Gastroesophageal sphincter (tissue), 4 donors: ENCODE data around the gene ODAD3. TPM values are rescaled to one million over a fixed set of nuclear protein-coding genes. Genes with fewer than 3 reads are reported as not detected.

Experiments
- ATAC-seq: fragments of 150-250 bp; one replicate; pipeline ENCODE4 v1.9.1; 2016; ENCODE audit warnings: mild to moderate bottlenecking, moderate library complexity
- H3K27ac ChIP-seq, 4 donors: fragments of 200-600 bp; sonication (generic) in 3 of 4; 1 replicate in 3 of 4; 2 replicates in 1 of 4; pipeline ENCODE4 v1.5.1; 2016 to 2019
- H3K27me3 ChIP-seq: fragments of 200-600 bp; sonication (generic); one replicate; pipeline ENCODE4 v1.5.1; 2019
- H3K36me3 ChIP-seq, 2 donors: fragments of 200-600 bp; sonication (generic); one replicate each; pipeline ENCODE4 v1.5.1; 2019; ENCODE audit warnings: control low read depth in 1 of 2
- H3K4me1 ChIP-seq, 3 donors: fragments of 200-600 bp; sonication (generic); 1 replicate in 2 of 3; 2 replicates in 1 of 3; pipeline ENCODE4 v1.5.1; 2016 to 2019; ENCODE audit warnings: control low read depth in 2 of 3
- H3K4me3 ChIP-seq, 2 donors: fragments of 200-600 bp; sonication (generic); one replicate each; pipeline ENCODE4 v1.5.1; 2019; ENCODE audit warnings: mild to moderate bottlenecking in 1 of 2, moderate library complexity in 1 of 2
- H3K9me3 ChIP-seq, 3 donors: fragments of 200-600 bp; sonication (generic); one replicate each; pipeline ENCODE4 v1.5.1; 2017 to 2019; ENCODE audit warnings: control low read depth in 2 of 3
- EP300 ChIP-seq: sonication (generic); formaldehyde crosslinking; IDR thresholded peaks from one replicate; pipeline ENCODE4 v1.6.1; 2017; ENCODE audit warnings: antibody characterized with exemption, mild to moderate bottlenecking
- POLR2A ChIP-seq, 2 donors: fragments of 450-650 bp; IDR thresholded peaks; one replicate each; pipeline ENCODE4 v1.6.1; 2017; ENCODE audit warnings: antibody characterized with exemption in 2 of 2, mild to moderate bottlenecking in 2 of 2, moderate library complexity in 1 of 2
- POLR2AphosphoS5 ChIP-seq: sonication (generic); formaldehyde crosslinking; IDR thresholded peaks from one replicate; pipeline ENCODE4 v1.6.1; 2017; ENCODE audit warnings: antibody characterized with exemption
- WGBS, 2 donors: methylation state at CpG; one replicate each; pipeline ENCODE4 v1.1.5; 2018; ENCODE audit warnings: low coverage in 1 of 2; 5-methylcytosine and 5-hydroxymethylcytosine counted together
- total RNA-seq, 4 donors: library from RNA; depleted of rRNA; stranded (reverse); fragments of >200 nt; gene quantifications; one replicate each; pipeline ENCODE4 v1.1.0, GENCODE V29; 2016
- TF ChIP-seq, protein P1 (sequence below), 4 experiments: fragments of 200-600 bp in 2 of 4; fragments of 450-650 bp in 2 of 4; sonication (generic) in 1 of 4; IDR thresholded peaks; one replicate each; pipeline ENCODE4 v1.5.1; 2017 to 2019; ENCODE audit warnings: antibody characterized with exemption in 4 of 4, mild to moderate bottlenecking in 2 of 4, moderate library complexity in 2 of 4

The ODAD3 gene
- total RNA-seq, 4 donors from 2014 or later: 0.27 to 1.4 TPM; not detected in 2

DNA sequence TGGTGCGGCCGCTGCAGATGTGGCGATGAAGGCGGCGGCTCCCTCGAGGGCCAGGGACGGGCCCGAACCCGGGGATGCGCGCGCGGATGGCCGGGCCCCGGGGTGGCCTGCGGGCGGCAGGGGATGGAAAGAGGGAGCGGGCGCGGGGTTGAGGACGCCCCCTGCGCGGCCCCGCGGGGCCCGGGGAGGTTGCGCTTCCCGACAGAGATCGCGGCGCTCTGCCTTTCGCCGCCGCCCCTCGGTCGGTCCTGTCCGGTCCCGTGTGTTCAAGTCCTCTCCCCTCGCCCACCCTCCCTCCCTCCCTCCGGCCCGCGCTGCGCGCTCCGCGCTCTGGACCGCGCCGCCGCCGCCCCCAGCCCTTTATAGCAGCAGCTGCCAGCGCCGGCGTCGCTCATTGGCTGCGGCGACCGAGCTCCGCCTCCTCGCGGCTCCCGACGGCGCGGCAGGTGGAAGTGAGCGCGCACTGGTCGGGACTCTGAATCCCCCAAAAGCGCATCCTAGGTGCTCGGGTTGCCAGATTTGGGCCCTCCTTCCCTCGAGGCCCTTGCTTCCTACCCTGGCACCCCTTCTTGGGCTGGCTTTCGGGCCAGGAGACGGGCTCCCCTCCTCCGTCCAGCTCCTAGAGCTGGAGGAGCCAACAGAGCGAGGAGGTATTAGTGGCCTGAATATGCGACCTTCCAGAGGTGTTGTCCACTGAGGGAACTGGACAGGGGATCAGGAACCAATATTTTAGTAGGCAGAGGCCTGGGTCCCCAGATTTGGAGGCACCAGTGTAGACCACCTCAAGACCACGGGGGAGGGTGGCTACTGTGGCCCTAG, 46.0 kb upstream of the ODAD3 start, which contains the start of gene ELAVL3:
Gene ELAVL3, minus strand, starts transcription at position 332 of the 819 bp plus-strand sequence. CDS start 438 bp downstream, outside the sequence.
- H3K4me3 ChIP-seq: peak within 1 kb of the TSS in 1 of 2 donors; percentile 41
- H3K36me3 ChIP-seq: peaks cover 0 to 28% of the 10 kb centered on the region in 2 donors
- peaks cover 0 to 5% (median 0%) of the 10 kb centered on the region in 3 donors for H3K9me3 ChIP-seq
- TF ChIP-seq, protein P1, sequence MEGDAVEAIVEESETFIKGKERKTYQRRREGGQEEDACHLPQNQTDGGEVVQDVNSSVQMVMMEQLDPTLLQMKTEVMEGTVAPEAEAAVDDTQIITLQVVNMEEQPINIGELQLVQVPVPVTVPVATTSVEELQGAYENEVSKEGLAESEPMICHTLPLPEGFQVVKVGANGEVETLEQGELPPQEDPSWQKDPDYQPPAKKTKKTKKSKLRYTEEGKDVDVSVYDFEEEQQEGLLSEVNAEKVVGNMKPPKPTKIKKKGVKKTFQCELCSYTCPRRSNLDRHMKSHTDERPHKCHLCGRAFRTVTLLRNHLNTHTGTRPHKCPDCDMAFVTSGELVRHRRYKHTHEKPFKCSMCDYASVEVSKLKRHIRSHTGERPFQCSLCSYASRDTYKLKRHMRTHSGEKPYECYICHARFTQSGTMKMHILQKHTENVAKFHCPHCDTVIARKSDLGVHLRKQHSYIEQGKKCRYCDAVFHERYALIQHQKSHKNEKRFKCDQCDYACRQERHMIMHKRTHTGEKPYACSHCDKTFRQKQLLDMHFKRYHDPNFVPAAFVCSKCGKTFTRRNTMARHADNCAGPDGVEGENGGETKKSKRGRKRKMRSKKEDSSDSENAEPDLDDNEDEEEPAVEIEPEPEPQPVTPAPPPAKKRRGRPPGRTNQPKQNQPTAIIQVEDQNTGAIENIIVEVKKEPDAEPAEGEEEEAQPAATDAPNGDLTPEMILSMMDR (IDR thresholded peaks at IDR 0.05): peak in 1 of 4 experiments; percentile 7
- TF ChIP-seq POLR2AphosphoS5 (no peak), POLR2A (IDR thresholded peaks at IDR 0.05) (no peak), EP300 (no peak)
- peaks cover 70% of the 10 kb centered on the region for H3K27me3 ChIP-seq
- H3K27ac ChIP-seq: no peak within 1 kb of the TSS
- 4% methylated on average over 11 of the region's 77 CpGs; no CpG with 5 or more reads in 1 of the 2 donors for WGBS, 2 donors
- H3K4me1 ChIP-seq: peaks cover 3 to 42% (median 24%) of the 10 kb centered on the region in 3 donors
- no peak for ATAC-seq

GRCh38 chr19:11479898-11480714, 45.2 kb upstream of the ODAD3 start:
- Histone ChIP-seq H3K36me3 (peaks cover 0 to 20% of the 10 kb centered on the region in 2 donors), H3K4me1 (peaks cover 3 to 42% (median 24%) of the 10 kb centered on the region in 3 donors), H3K27ac (no peak overlapping the region), H3K9me3 (peaks cover 0 to 5% (median 0%) of the 10 kb centered on the region in 3 donors), H3K4me3 (peak overlapping the region in 1 of 2 donors; percentile 33), H3K27me3 (peaks cover 62% of the 10 kb centered on the region)
- ATAC-seq: no peak
- no CpG with 5 or more reads among the region's 86 CpGs for WGBS, 2 donors
- TF ChIP-seq EP300 (no peak), POLR2AphosphoS5 (no peak), POLR2A (IDR thresholded peaks at IDR 0.05) (no peak)
- TF ChIP-seq, protein P1 (IDR thresholded peaks at IDR 0.05): no peak

DNA sequence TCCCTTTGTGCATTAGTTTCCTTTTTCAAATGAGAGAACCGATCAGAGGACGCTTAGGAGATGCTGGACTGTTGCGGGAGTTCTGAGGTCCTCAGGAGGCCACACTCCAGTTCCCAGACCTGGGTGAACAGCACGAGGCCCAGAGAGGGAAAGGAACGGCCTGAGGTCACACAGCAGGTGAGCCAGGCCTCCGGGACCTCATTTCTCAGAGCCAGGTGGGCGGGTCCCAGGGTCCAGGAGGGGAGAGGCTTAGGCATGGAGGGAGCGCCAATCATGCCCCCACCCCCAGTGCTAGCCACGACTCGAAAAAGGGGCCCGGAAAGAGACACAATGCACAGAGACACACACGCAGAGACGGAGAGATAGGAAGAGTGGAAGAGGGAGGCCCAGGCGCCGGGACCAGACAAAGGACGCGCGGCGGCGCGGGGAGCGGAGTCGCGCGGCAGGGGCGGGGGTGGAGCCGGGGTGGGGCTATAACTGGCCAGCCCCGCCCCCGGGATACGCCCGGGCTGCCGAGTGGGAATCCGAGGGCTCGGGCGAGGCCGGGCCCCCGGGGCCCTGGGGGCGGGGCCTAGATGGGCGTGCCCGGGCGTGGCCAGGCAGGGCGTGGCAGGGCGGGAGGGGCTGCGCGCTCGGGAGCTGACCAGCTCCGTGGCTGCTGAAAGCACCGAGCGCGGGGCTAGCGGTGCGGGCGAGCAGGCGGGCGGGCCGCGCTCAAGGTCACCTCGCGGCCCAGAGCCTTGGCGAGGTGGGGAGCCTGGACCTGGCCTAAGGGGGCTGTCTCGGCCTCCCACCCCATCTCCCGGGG, 44.4 kb upstream of the ODAD3 start:
- no peak for TF ChIP-seq POLR2AphosphoS5
- TF ChIP-seq POLR2A (IDR thresholded peaks at IDR 0.05): no peak
- TF ChIP-seq, protein P1 (IDR thresholded peaks at IDR 0.05): no peak
- no peak for TF ChIP-seq EP300
- ATAC-seq: no peak
- Histone ChIP-seq H3K27ac (no peak overlapping the region), H3K27me3 (peaks cover 54% of the 10 kb centered on the region), H3K4me3 (peak overlapping the region in 1 of 2 donors; percentile 33), H3K36me3 (peaks cover 0 to 13% of the 10 kb centered on the region in 2 donors), H3K4me1 (peaks cover 3 to 42% (median 24%) of the 10 kb centered on the region in 3 donors), H3K9me3 (peaks cover 0 to 5% (median 0%) of the 10 kb centered on the region in 3 donors)
- 12 to 23% methylated on average over 18 to 22 of the region's 62 CpGs for WGBS, 2 donors

- TF ChIP-seq POLR2A (IDR thresholded peaks at IDR 0.05) (no peak), EP300 (no peak), POLR2AphosphoS5 (no peak)
- TF ChIP-seq, protein P1 (IDR thresholded peaks at IDR 0.05): no peak
- peaks cover 45% of the 10 kb centered on the region for H3K27me3 ChIP-seq
Observed at GRCh38 chr19:11478167-11479089, 43.5 kb upstream of the ODAD3 start.

More at GRCh38 chr19:11478167-11479089, 43.5 kb upstream of the ODAD3 start:
- H3K4me1 ChIP-seq: peaks cover 3 to 42% (median 24%) of the 10 kb centered on the region in 3 donors
- ATAC-seq: no peak
- H3K27ac ChIP-seq: no peak overlapping the region
- WGBS, 2 donors: 60 to 66% methylated on average over 2 to 15 of the region's 19 CpGs
- no peak overlapping the region for H3K4me3 ChIP-seq
- peaks cover 0 to 5% (median 0%) of the 10 kb centered on the region in 3 donors for H3K9me3 ChIP-seq
- peaks cover 0 to 4% of the 10 kb centered on the region in 2 donors for H3K36me3 ChIP-seq
